Vagina (tissue), 2 donors: ENCODE results near the gene PALM.

Source experiments
- POLR2A ChIP-seq, 2 donors: fragments of 450-650 bp; IDR thresholded peaks; one replicate each; pipeline ENCODE4 v1.6.1; 2017; ENCODE audit warnings: antibody characterized with exemption in 2 of 2, mild to moderate bottlenecking in 2 of 2, moderate library complexity in 2 of 2
- POLR2AphosphoS5 ChIP-seq, 2 donors: sonication (generic); formaldehyde crosslinking; IDR thresholded peaks; one replicate each; pipeline ENCODE4 v1.9.0; 2017; ENCODE audit warnings: antibody characterized with exemption in 2 of 2, mild to moderate bottlenecking in 2 of 2, low read depth in 1 of 2; ENCODE audit not compliant: insufficient read depth in 1 of 2
- TF ChIP-seq, protein P1 (sequence below), 3 experiments: fragments of 450-650 bp in 2 of 3; fragments of 200-600 bp in 1 of 3; sonication (generic) in 1 of 3; IDR thresholded peaks; one replicate each; pipeline ENCODE4 v1.5.1; 2017 to 2019; ENCODE audit warnings: antibody characterized with exemption in 3 of 3, mild to moderate bottlenecking in 2 of 3, moderate library complexity in 2 of 3

DNA sequence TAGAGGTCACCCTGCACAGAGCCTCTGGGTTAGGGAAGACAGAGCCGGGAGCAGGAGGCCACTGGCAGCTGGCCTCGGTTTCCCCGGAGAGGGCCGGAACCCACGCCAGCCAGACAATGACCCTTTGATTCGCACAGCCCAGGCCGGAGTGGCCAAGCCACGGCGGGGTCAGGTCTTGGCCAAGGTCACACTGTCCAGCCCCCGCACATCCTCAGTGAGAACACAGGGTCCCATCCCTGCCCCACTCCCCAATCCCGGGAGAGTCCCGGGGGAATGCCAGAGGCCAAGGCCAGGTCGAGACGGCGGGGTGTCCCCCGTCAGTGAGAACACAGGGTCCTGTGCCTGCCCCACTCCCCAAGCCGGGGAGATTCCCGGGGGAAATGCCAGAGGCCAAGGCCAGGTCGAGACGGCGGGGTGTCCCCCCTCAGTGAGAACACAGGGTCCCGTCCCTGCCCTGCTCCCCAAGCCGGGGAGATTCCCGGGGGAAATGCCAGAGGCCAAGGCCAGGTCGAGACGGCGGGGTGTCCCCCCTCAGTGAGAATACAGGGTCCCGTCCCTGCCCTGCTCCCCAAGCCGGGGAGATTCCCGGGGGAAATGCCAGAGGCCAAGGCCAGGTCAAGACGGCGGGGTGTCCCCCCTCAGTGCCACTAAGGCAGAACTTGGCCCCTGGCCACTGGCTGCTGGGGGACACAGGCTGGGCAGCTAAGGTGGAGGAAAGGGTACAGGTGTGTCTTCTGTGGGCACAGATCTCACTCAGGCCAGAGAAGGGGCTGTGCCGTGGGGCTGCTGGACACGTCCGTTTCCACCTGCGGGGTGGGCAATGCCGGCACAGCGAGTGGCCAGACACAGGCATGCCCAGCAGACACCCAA is 34.2 kb upstream of the PALM start:
- TF ChIP-seq, protein P1, sequence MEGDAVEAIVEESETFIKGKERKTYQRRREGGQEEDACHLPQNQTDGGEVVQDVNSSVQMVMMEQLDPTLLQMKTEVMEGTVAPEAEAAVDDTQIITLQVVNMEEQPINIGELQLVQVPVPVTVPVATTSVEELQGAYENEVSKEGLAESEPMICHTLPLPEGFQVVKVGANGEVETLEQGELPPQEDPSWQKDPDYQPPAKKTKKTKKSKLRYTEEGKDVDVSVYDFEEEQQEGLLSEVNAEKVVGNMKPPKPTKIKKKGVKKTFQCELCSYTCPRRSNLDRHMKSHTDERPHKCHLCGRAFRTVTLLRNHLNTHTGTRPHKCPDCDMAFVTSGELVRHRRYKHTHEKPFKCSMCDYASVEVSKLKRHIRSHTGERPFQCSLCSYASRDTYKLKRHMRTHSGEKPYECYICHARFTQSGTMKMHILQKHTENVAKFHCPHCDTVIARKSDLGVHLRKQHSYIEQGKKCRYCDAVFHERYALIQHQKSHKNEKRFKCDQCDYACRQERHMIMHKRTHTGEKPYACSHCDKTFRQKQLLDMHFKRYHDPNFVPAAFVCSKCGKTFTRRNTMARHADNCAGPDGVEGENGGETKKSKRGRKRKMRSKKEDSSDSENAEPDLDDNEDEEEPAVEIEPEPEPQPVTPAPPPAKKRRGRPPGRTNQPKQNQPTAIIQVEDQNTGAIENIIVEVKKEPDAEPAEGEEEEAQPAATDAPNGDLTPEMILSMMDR (IDR thresholded peaks at IDR 0.05) = no peak
- no peak for TF ChIP-seq POLR2AphosphoS5 (IDR thresholded peaks at IDR 0.05; ENCODE audit: insufficient read depth in 1 of 2, low read depth in 1 of 2)
- TF ChIP-seq POLR2A (IDR thresholded peaks at IDR 0.05) = no peak
